Thoracic aorta (tissue), 2 donors: ENCODE data around the gene ANTXR2. TPM values are rescaled to one million over a fixed set of nuclear protein-coding genes. Genes with fewer than 3 reads are reported as not detected.
"Not testable (repeated sequence)": the region's sequence is repeated elsewhere in the genome, so short reads cannot be mapped to it uniquely, and the experiment has no call there.

Source experiments
- ATAC-seq: fragments of 150-250 bp; one replicate; pipeline ENCODE4 v1.8.0; 2017; ENCODE audit warnings: low read depth; ENCODE audit not compliant: insufficient number of reproducible peaks, low FRiP score
- DNase-seq: peaks from one replicate; pipeline ENCODE4 v3.0.0-alpha.2; 2020; ENCODE audit warnings: low spot score
- H3K27ac ChIP-seq, 2 donors: fragments of 200-600 bp; sonication (generic); 1 replicate in 1 of 2; 2 replicates in 1 of 2; pipeline ENCODE4 v1.5.1; 2016; ENCODE audit warnings: mild to moderate bottlenecking in 2 of 2, moderate library complexity in 2 of 2
- H3K27me3 ChIP-seq: fragments of 200-600 bp; sonication (generic); replicated peaks from 2 replicates; pipeline ENCODE4 v1.6.0; 2016; ENCODE audit warnings: mild to moderate bottlenecking; ENCODE audit not compliant: insufficient read depth
- H3K36me3 ChIP-seq: fragments of 200-600 bp; sonication (generic); one replicate; pipeline ENCODE4 v1.5.1; 2016
- H3K4me1 ChIP-seq, 2 donors: fragments of 200-600 bp; sonication (generic); 1 replicate in 1 of 2; 2 replicates in 1 of 2; pipeline versions ENCODE4 v1.5.1 to v1.6.0; 2016; ENCODE audit warnings: low read depth in 2 of 2, mild to moderate bottlenecking in 1 of 2; ENCODE audit not compliant: control insufficient read depth in 1 of 2
- H3K4me3 ChIP-seq: fragments of 200-600 bp; sonication (generic); 2 replicates; pipeline ENCODE4 v1.5.1; 2016; ENCODE audit warnings: mild to moderate bottlenecking
- H3K9me3 ChIP-seq: fragments of 200-600 bp; sonication (generic); 2 replicates; pipeline ENCODE4 v1.5.1; 2016
- total RNA-seq, 2 donors: library from RNA; depleted of rRNA; stranded (reverse); fragments of >200 nt; gene quantifications; one replicate each; pipeline versions ENCODE4 v1.1.0 to v1.2.3, GENCODE V29; 2016
- TF ChIP-seq, protein P1 (sequence below): fragments of 200-600 bp; sonication (generic); IDR thresholded peaks from one replicate; pipeline ENCODE4 v1.5.1; 2019; ENCODE audit warnings: antibody characterized with exemption

ANTXR2 gene
- 10 to 100 TPM; 48.3 to 63.8 TPM for total RNA-seq

DNA sequence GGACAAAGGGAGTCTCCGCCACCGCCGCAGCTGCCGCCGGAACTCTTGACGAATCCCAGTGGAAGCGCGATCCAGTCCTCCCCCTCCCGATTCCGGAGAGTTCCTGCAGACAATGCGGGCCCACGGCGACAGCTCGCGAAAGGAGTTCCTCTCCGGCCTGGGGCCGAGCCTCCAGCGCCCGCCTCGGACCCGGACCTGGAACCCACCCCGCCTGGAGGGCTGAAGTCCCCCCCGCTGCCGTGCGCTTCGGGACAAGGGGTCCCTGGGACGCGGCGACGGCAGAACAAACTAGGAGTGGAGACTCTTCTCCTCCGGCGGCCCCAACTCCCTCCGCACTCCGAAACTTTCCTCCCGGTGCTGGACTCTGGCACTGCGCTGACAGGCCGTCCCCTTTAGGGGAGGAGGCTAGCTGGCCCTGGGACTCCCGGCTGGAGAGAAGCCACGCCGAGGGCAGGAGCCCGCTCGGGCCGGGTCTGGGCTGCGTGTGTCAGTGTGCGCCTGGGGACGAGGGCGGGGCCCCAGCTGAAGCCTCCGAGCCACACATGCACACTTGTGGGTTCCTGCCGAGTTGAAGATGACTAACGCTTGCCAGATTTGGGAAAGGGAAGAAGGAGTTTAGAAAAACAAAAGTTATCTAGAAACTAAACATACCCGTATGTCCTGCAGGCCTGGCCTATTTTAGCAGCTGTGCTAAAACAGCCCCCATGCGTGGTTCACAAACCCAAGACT, at the start of gene ANTXR2:
ANTXR2 (minus strand) TSS at position 486 of the 729 bp plus-strand sequence. CDS start 669 bp downstream, outside the sequence.
- peak; percentile 71 for ATAC-seq
- no peaks in the 10 kb centered on the region for H3K36me3 ChIP-seq
- H3K27me3 ChIP-seq = no peaks in the 10 kb centered on the region
- DNase-seq = peak; percentile 73
- H3K27ac ChIP-seq = peak within 1 kb of the TSS; percentile 84 to 86
- TF ChIP-seq, protein P1, sequence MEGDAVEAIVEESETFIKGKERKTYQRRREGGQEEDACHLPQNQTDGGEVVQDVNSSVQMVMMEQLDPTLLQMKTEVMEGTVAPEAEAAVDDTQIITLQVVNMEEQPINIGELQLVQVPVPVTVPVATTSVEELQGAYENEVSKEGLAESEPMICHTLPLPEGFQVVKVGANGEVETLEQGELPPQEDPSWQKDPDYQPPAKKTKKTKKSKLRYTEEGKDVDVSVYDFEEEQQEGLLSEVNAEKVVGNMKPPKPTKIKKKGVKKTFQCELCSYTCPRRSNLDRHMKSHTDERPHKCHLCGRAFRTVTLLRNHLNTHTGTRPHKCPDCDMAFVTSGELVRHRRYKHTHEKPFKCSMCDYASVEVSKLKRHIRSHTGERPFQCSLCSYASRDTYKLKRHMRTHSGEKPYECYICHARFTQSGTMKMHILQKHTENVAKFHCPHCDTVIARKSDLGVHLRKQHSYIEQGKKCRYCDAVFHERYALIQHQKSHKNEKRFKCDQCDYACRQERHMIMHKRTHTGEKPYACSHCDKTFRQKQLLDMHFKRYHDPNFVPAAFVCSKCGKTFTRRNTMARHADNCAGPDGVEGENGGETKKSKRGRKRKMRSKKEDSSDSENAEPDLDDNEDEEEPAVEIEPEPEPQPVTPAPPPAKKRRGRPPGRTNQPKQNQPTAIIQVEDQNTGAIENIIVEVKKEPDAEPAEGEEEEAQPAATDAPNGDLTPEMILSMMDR = no peak
- no peaks in the 10 kb centered on the region for H3K9me3 ChIP-seq
- H3K4me3 ChIP-seq = peak within 1 kb of the TSS; percentile 81
- H3K4me1 ChIP-seq = peaks cover 17 to 33% of the 10 kb centered on the region in 2 donors

DNA sequence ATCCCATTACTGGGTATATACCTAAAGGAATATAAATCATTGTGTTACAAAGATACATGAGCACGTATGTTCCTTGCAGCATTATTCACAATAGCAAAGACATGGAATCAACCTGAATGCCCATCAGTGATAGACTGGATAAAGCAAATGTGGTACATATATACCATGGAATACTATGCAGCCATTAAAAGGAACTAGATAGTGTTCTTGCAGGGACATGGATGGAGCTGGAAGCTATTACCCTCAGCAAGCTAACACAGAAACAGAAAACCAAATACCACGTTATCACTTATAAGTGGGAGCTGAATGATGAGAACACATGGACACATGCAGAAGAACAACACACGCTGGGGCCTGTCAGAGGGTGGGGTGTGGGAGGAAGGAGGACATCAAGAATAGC, 48.8 kb upstream of the ANTXR2 start:
- H3K4me3 ChIP-seq, DNase-seq, H3K27me3 ChIP-seq, ATAC-seq, H3K36me3 ChIP-seq, H3K4me1 ChIP-seq, H3K27ac ChIP-seq: not testable (repeated sequence)
- H3K9me3 ChIP-seq = peaks cover 11% of the 10 kb centered on the region

GRCh38 chr4:80119620-80120019, 46.6 kb upstream of the ANTXR2 start:
- H3K4me1 ChIP-seq, ATAC-seq, H3K36me3 ChIP-seq, DNase-seq, H3K27me3 ChIP-seq, H3K27ac ChIP-seq, H3K4me3 ChIP-seq: not testable (repeated sequence)
- H3K9me3 ChIP-seq = peaks cover 11% of the 10 kb centered on the region

GRCh38 chr4:80116516-80116915, 43.5 kb upstream of the ANTXR2 start:
- TF ChIP-seq, protein P1 = no peak
- H3K9me3 ChIP-seq = peaks cover 11% of the 10 kb centered on the region
- H3K27ac ChIP-seq = no peak overlapping the region
- H3K4me3 ChIP-seq = no peak overlapping the region
- no peaks in the 10 kb centered on the region for H3K36me3 ChIP-seq
- no peak for DNase-seq
- H3K4me1 ChIP-seq = no peaks in the 10 kb centered on the region
- no peaks in the 10 kb centered on the region for H3K27me3 ChIP-seq
- no peak for ATAC-seq

- TF ChIP-seq, protein P1 = no peak
- Histone ChIP-seq H3K27me3 (no peaks in the 10 kb centered on the region), H3K4me1 (no peaks in the 10 kb centered on the region), H3K27ac (no peak overlapping the region), H3K9me3 (peaks cover 11% of the 10 kb centered on the region), H3K36me3 (no peaks in the 10 kb centered on the region), H3K4me3 (no peak overlapping the region)
- ATAC-seq (no peak), DNase-seq (no peak)
Observed at GRCh38 chr4:80115368-80116181, 42.5 kb upstream of the ANTXR2 start.

- H3K4me1 ChIP-seq = no peaks in the 10 kb centered on the region
- H3K4me3 ChIP-seq = no peak overlapping the region
- no peaks in the 10 kb centered on the region for H3K36me3 ChIP-seq
- DNase-seq (no peak), ATAC-seq (no peak)
- H3K27ac ChIP-seq = no peak overlapping the region
- H3K27me3 ChIP-seq = no peaks in the 10 kb centered on the region
- TF ChIP-seq, protein P1 = no peak
- H3K9me3 ChIP-seq = peaks cover 11% of the 10 kb centered on the region
Observed at GRCh38 chr4:80114732-80115265, 41.8 kb upstream of the ANTXR2 start.
